ENCODE results near the gene TRIM68.

The TRIM68 gene

GRCh38 chr11:4607781-4608666 lies at the start of gene TRIM68:
Gene TRIM68 (minus strand): TSS chr11:4608231. CDS start chr11:4605504, 2,727 bp downstream.
- DNase-seq: peak; percentile 93 to 97

GRCh38 chr11:4654635-4655369 lies 46.8 kb upstream of the TRIM68 start:
- no peak for DNase-seq

GRCh38 chr11:4647766-4648165 lies 39.7 kb upstream of the TRIM68 start:
- DNase-seq: no peak

- DNase-seq: no peak
These were observed 37.9 kb upstream of the TRIM68 start for GRCh38 chr11:4645974-4646373.

GRCh38 chr11:4644233-4644632 lies 36.2 kb upstream of the TRIM68 start:
- no peak for DNase-seq

- no peak for DNase-seq
These were observed 35.7 kb upstream of the TRIM68 start, which contains the start of gene OR51E1 for GRCh38 chr11:4643682-4644081. Gene OR51E1 (plus strand): TSS chr11:4643982. CDS start chr11:4652527, 8,545 bp downstream.

- DNase-seq: no peak
These were observed 35.0 kb upstream of the TRIM68 start for GRCh38 chr11:4643076-4643475.

- no peak for DNase-seq
These were observed 34.0 kb upstream of the TRIM68 start for GRCh38 chr11:4642043-4642442.

- no peak for DNase-seq
These were observed 33.5 kb upstream of the TRIM68 start for GRCh38 chr11:4641501-4641900.

GRCh38 chr11:4639931-4640330 lies 31.9 kb upstream of the TRIM68 start:
- DNase-seq: no peak

GRCh38 chr11:4637662-4638047 lies 29.6 kb upstream of the TRIM68 start:
- DNase-seq: no peak

- DNase-seq: peak; percentile 76 to 88
These were observed 29.1 kb upstream of the TRIM68 start, which contains the start of gene OR51D1 for GRCh38 chr11:4636962-4637661. Gene OR51D1 (plus strand): TSS chr11:4637477. CDS start chr11:4639791, 2,314 bp downstream.

GRCh38 chr11:4636136-4636535 lies 28.1 kb upstream of the TRIM68 start:
- no peak for DNase-seq

GRCh38 chr11:4626207-4627099 lies 18.4 kb upstream of the TRIM68 start:
- peak; percentile 87 to 88 for DNase-seq

- DNase-seq: no peak
These were observed 11.5 kb upstream of the TRIM68 start for GRCh38 chr11:4619514-4619913.

GRCh38 chr11:4615856-4616444 lies 7.9 kb upstream of the TRIM68 start:
- no peak for DNase-seq

GRCh38 chr11:4611986-4612385 lies 4.0 kb upstream of the TRIM68 start:
- DNase-seq: no peak

GRCh38 chr11:4610258-4610935 lies 2.4 kb upstream of the TRIM68 start:
- DNase-seq: no peak

GRCh38 chr11:4607096-4607495 lies 935 bp downstream of the TRIM68 start:
- no peak for DNase-seq

- DNase-seq: peak in 1 of 2 experiments; percentile 54
These were observed 1.6 kb downstream of the TRIM68 start for GRCh38 chr11:4606231-4607015.
